G401.6 (cell line): ENCODE measurements around the gene FIGN.

ENCODE experiments used
- FAIRE-seq: peaks from 2 replicates; lab custom pipeline; 2012; peaks lifted over from hg19 to GRCh38; lab: Jason Lieb, UNC

The FIGN gene

GRCh38 chr2:163558251-163559021 is 177.4 kb downstream of the FIGN start:
- no peak for FAIRE-seq

GRCh38 chr2:163556511-163556910 is 179.3 kb downstream of the FIGN start:
- FAIRE-seq = no peak

GRCh38 chr2:163554864-163555263 is 180.9 kb downstream of the FIGN start:
- no peak for FAIRE-seq

- FAIRE-seq = no peak
Measured at GRCh38 chr2:163553601-163554000, 182.2 kb downstream of the FIGN start.

GRCh38 chr2:163552758-163553157 is 183.1 kb downstream of the FIGN start:
- FAIRE-seq = no peak

- FAIRE-seq = no peak
Measured at GRCh38 chr2:163551616-163552373, 184.0 kb downstream of the FIGN start.

GRCh38 chr2:163548970-163549369 is 186.8 kb downstream of the FIGN start:
- no peak for FAIRE-seq
